Measurements from ENCODE around the gene MCEE.

The MCEE gene

GRCh38 chr2:71156573-71156972 is 26.5 kb upstream of the MCEE start:
- no peak for TF ChIP-seq CTCF (IDR thresholded peaks at IDR 0.05; ENCODE audit: insufficient read depth, low read length, missing control alignments)
- DNase-seq (ENCODE audit: low read depth, low spot score) = peak; percentile 9
- CTCF ChIA-PET = interaction anchor here (0.7 to 4.7 kb wide), 12 partner anchors 8 to 354 kb away, joined by 3 to 18 read pairs (median 4); partner anchors contain the start of gene PAIP2B
- H3K4me3 ChIP-seq (ENCODE audit: low read depth, low read length) = peak overlapping the region; percentile 38
- POLR2A ChIA-PET = no interaction called here

GRCh38 chr2:71155846-71156245 is 25.8 kb upstream of the MCEE start:
- DNase-seq (ENCODE audit: low read depth, low spot score) = no peak
- CTCF ChIA-PET = interaction anchor here (0.7 to 4.7 kb wide), 8 partner anchors 11 to 355 kb away, joined by 3 to 18 read pairs (median 6); partner anchors contain the start of gene PAIP2B
- POLR2A ChIA-PET = no interaction called here
- TF ChIP-seq CTCF (IDR thresholded peaks at IDR 0.05; ENCODE audit: insufficient read depth, low read length, missing control alignments) = no peak
- H3K4me3 ChIP-seq (ENCODE audit: low read depth, low read length) = no peak overlapping the region

GRCh38 chr2:71154798-71155197 is 24.8 kb upstream of the MCEE start:
- DNase-seq (ENCODE audit: low read depth, low spot score) = no peak
- ChIA-PET POLR2A (no interaction called here), CTCF (interaction anchor here (1.1 to 4.7 kb wide), 5 partner anchors 10 to 357 kb away, joined by 3 to 18 read pairs (median 3); no protein-coding TSS in a partner anchor)
- peak; percentile 5 for TF ChIP-seq CTCF (IDR thresholded peaks at IDR 0.05; ENCODE audit: insufficient read depth, low read length, missing control alignments)
- no peak overlapping the region for H3K4me3 ChIP-seq (ENCODE audit: low read depth, low read length)

- no peak overlapping the region for H3K4me3 ChIP-seq (ENCODE audit: low read depth, low read length)
- ChIA-PET CTCF (interaction anchor here (1.4 to 4.7 kb wide), 4 partner anchors 9 to 154 kb away, joined by 3 to 18 read pairs (median 10); no protein-coding TSS in a partner anchor), POLR2A (no interaction called here)
- no peak for DNase-seq (ENCODE audit: low read depth, low spot score)
- TF ChIP-seq CTCF (IDR thresholded peaks at IDR 0.05; ENCODE audit: insufficient read depth, low read length, missing control alignments) = no peak
Measured at GRCh38 chr2:71154279-71154678, 24.2 kb upstream of the MCEE start.

- ChIA-PET POLR2A (no interaction called here), CTCF (interaction anchor here (1.4 to 4.7 kb wide), 3 partner anchors 53 to 154 kb away, joined by 3 to 18 read pairs (median 3); no protein-coding TSS in a partner anchor)
- DNase-seq (ENCODE audit: low read depth, low spot score) = no peak
- no peak for TF ChIP-seq CTCF (IDR thresholded peaks at IDR 0.05; ENCODE audit: insufficient read depth, low read length, missing control alignments)
- H3K4me3 ChIP-seq (ENCODE audit: low read depth, low read length) = no peak overlapping the region
Measured at GRCh38 chr2:71153585-71154224, 23.7 kb upstream of the MCEE start.

- DNase-seq (ENCODE audit: low read depth, low spot score) = no peak
- H3K4me3 ChIP-seq (ENCODE audit: low read depth, low read length) = no peak overlapping the region
- ChIA-PET POLR2A (no interaction called here), CTCF (interaction anchor here (1.4 kb wide), 1 partner anchor 51 kb away, joined by 5 read pairs; no protein-coding TSS in a partner anchor)
- no peak for TF ChIP-seq CTCF (IDR thresholded peaks at IDR 0.05; ENCODE audit: insufficient read depth, low read length, missing control alignments)
Measured at GRCh38 chr2:71151620-71152019, 21.6 kb upstream of the MCEE start.

Data from AG04449 (cell line).